ENCODE measurements around the gene GNA15.
"Not testable (repeated sequence)": the region's sequence is repeated elsewhere in the genome, so short reads cannot be mapped to it uniquely, and the experiment has no call there.

Gene GNA15

DNA sequence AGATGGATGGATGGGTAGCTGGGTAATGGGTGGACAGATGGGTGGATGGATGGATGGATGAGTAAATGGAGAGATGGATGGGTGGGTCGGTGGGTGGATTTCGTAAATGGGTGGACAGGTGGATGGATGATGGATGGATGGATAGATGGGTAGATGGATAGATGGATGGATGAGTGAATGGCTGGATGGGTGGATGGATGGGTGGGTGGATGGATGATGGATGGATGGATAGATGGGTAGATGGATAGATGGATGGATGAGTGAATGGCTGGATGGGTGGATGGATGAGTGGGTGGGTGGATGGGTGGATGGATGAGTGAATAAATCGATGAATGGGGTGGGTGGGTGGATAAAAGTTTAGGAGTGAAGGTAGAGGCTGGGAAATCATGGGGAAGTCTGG lies 18.6 kb downstream of the GNA15 start:
- TF ChIP-seq EGR2 (tag by site-specific recombination; IDR thresholded peaks at IDR 0.05; ENCODE audit: low read depth) (peak; percentile 85), ZFHX2 (tag by site-specific recombination; conservative IDR thresholded peaks at IDR 0.05) (peak; percentile 69)
- H3K4me3 ChIP-seq (ENCODE audit: low read depth, low read length); POLR2A ChIA-PET; H3K4me1 ChIP-seq (ENCODE audit: control insufficient read depth, insufficient read depth, low read length); H3K36me3 ChIP-seq (ENCODE audit: control insufficient read depth in 2 of 2, insufficient read depth in 1 of 2, low read length in 2 of 2); H3K27ac ChIP-seq (ENCODE audit: extremely low read depth, low read depth, low read length); H3K9me3 ChIP-seq (ENCODE audit: control insufficient read depth, insufficient read depth, low read depth, low read length): not testable (repeated sequence)
- CTCF ChIA-PET = interaction anchor here (0.5 kb wide), 1 partner anchor 455 kb away, joined by 3 read pairs; no protein-coding TSS in a partner anchor

DNA sequence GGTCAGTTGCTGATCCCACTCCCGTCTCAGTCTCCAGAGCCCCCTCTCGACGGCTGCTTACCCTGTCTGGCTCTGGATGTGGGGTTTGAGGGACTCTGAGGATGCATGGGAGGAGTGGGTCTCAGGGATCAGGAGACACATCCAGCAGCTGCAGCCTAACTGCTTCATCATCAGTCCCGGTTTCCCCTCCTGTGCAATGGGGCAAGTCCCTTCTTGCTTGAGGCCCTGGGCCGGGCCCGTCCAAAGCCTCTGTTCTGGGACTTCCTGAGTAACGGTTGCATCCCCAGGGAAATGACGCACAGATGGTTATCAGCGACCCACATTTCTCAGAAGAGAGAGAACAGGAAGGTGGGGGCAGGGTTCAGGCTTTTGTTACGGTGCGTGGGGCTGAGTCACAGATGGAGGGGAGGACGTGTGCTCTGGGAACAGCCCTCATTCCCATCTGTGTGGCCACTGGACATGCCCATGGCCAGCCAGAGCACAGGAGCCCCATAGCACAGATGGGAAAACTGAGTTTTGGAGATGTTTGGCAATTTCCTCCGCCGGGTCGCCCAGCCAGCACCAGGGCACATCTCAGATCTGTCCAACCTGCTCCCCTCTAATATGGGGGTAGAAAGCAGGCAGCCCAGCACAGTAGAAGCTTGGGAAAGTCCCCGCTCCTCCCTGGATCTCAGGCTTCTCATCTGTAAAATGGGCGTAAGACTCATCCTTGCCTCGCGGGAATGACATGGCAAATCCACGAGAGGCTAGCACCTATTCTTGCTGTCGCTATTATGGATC lies 19.3 kb downstream of the GNA15 start:
- Histone ChIP-seq H3K4me1 (ENCODE audit: control insufficient read depth, insufficient read depth, low read length) (no peaks in the 10 kb centered on the region), H3K9me3 (ENCODE audit: control insufficient read depth, insufficient read depth, low read depth, low read length) (no peaks in the 10 kb centered on the region), H3K27ac (ENCODE audit: extremely low read depth, low read depth, low read length) (no peak overlapping the region), H3K36me3 (ENCODE audit: control insufficient read depth in 2 of 2, insufficient read depth in 1 of 2, low read length in 2 of 2) (no peaks in the 10 kb centered on the region), H3K4me3 (ENCODE audit: low read depth, low read length) (no peak overlapping the region)
- POLR2A ChIA-PET = no interaction called here
- CTCF ChIA-PET = interaction anchor here (0.7 kb wide), 1 partner anchor 244 kb away, joined by 3 read pairs; no protein-coding TSS in a partner anchor
- TF ChIP-seq, protein P1, sequence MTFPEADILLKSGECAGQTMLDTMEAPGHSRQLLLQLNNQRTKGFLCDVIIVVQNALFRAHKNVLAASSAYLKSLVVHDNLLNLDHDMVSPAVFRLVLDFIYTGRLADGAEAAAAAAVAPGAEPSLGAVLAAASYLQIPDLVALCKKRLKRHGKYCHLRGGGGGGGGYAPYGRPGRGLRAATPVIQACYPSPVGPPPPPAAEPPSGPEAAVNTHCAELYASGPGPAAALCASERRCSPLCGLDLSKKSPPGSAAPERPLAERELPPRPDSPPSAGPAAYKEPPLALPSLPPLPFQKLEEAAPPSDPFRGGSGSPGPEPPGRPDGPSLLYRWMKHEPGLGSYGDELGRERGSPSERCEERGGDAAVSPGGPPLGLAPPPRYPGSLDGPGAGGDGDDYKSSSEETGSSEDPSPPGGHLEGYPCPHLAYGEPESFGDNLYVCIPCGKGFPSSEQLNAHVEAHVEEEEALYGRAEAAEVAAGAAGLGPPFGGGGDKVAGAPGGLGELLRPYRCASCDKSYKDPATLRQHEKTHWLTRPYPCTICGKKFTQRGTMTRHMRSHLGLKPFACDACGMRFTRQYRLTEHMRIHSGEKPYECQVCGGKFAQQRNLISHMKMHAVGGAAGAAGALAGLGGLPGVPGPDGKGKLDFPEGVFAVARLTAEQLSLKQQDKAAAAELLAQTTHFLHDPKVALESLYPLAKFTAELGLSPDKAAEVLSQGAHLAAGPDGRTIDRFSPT (tag by site-specific recombination; IDR thresholded peaks at IDR 0.05) = peak; percentile 77; the same call in 1 of the 2 replicates
- TF ChIP-seq ZBTB17 (tag by site-specific recombination; IDR thresholded peaks at IDR 0.05) (no peak), ZNF747 (tag by site-specific recombination; IDR thresholded peaks at IDR 0.05) (no peak), ZFP69B (tag by site-specific recombination; IDR thresholded peaks at IDR 0.05) (no peak), ZNF416 (tag by site-specific recombination; IDR thresholded peaks at IDR 0.05) (no peak), ZNF558 (tag by site-specific recombination; IDR thresholded peaks at IDR 0.05) (0 out of 2 replicates have a peak, but pooled peaks have one; percentile 33), SP3 (tag by site-specific recombination; IDR thresholded peaks at IDR 0.05) (peak; percentile 41), HOXC10 (CRISPR knock-in tag; IDR thresholded peaks at IDR 0.05) (no peak), EGR2 (tag by site-specific recombination; IDR thresholded peaks at IDR 0.05; ENCODE audit: low read depth) (peak; percentile 65; the same call in 1 of the 2 replicates), PRDM1 (tag by site-specific recombination; IDR thresholded peaks at IDR 0.05) (no peak), ZFHX2 (tag by site-specific recombination; conservative IDR thresholded peaks at IDR 0.05) (peak; percentile 66), ZNF768 (tag by site-specific recombination; IDR thresholded peaks at IDR 0.05) (no peak), ZSCAN23 (tag by site-specific recombination; IDR thresholded peaks at IDR 0.05) (0 out of 2 replicates have a peak, but pooled peaks have one; percentile 59), SP2 (tag by site-specific recombination; IDR thresholded peaks at IDR 0.05) (peak; percentile 47)
- TF ChIP-seq, protein P2, sequence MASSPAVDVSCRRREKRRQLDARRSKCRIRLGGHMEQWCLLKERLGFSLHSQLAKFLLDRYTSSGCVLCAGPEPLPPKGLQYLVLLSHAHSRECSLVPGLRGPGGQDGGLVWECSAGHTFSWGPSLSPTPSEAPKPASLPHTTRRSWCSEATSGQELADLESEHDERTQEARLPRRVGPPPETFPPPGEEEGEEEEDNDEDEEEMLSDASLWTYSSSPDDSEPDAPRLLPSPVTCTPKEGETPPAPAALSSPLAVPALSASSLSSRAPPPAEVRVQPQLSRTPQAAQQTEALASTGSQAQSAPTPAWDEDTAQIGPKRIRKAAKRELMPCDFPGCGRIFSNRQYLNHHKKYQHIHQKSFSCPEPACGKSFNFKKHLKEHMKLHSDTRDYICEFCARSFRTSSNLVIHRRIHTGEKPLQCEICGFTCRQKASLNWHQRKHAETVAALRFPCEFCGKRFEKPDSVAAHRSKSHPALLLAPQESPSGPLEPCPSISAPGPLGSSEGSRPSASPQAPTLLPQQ (tag by site-specific recombination; IDR thresholded peaks at IDR 0.05) = peak; percentile 64; the same call in 1 of the 2 replicates
- TF ChIP-seq, protein P3, sequence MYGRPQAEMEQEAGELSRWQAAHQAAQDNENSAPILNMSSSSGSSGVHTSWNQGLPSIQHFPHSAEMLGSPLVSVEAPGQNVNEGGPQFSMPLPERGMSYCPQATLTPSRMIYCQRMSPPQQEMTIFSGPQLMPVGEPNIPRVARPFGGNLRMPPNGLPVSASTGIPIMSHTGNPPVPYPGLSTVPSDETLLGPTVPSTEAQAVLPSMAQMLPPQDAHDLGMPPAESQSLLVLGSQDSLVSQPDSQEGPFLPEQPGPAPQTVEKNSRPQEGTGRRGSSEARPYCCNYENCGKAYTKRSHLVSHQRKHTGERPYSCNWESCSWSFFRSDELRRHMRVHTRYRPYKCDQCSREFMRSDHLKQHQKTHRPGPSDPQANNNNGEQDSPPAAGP (tag by site-specific recombination; IDR thresholded peaks at IDR 0.05) = peak; percentile 90; the same call in 1 of the 2 replicates
- TF ChIP-seq, protein P4, sequence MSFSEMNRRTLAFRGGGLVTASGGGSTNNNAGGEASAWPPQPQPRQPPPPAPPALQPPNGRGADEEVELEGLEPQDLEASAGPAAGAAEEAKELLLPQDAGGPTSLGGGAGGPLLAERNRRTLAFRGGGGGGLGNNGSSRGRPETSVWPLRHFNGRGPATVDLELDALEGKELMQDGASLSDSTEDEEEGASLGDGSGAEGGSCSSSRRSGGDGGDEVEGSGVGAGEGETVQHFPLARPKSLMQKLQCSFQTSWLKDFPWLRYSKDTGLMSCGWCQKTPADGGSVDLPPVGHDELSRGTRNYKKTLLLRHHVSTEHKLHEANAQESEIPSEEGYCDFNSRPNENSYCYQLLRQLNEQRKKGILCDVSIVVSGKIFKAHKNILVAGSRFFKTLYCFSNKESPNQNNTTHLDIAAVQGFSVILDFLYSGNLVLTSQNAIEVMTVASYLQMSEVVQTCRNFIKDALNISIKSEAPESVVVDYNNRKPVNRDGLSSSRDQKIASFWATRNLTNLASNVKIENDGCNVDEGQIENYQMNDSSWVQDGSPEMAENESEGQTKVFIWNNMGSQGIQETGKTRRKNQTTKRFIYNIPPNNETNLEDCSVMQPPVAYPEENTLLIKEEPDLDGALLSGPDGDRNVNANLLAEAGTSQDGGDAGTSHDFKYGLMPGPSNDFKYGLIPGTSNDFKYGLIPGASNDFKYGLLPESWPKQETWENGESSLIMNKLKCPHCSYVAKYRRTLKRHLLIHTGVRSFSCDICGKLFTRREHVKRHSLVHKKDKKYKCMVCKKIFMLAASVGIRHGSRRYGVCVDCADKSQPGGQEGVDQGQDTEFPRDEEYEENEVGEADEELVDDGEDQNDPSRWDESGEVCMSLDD (tag by site-specific recombination; IDR thresholded peaks at IDR 0.05) = 0 out of 2 replicates have a peak, but pooled peaks have one; percentile 41
- TF ChIP-seq, protein P5, sequence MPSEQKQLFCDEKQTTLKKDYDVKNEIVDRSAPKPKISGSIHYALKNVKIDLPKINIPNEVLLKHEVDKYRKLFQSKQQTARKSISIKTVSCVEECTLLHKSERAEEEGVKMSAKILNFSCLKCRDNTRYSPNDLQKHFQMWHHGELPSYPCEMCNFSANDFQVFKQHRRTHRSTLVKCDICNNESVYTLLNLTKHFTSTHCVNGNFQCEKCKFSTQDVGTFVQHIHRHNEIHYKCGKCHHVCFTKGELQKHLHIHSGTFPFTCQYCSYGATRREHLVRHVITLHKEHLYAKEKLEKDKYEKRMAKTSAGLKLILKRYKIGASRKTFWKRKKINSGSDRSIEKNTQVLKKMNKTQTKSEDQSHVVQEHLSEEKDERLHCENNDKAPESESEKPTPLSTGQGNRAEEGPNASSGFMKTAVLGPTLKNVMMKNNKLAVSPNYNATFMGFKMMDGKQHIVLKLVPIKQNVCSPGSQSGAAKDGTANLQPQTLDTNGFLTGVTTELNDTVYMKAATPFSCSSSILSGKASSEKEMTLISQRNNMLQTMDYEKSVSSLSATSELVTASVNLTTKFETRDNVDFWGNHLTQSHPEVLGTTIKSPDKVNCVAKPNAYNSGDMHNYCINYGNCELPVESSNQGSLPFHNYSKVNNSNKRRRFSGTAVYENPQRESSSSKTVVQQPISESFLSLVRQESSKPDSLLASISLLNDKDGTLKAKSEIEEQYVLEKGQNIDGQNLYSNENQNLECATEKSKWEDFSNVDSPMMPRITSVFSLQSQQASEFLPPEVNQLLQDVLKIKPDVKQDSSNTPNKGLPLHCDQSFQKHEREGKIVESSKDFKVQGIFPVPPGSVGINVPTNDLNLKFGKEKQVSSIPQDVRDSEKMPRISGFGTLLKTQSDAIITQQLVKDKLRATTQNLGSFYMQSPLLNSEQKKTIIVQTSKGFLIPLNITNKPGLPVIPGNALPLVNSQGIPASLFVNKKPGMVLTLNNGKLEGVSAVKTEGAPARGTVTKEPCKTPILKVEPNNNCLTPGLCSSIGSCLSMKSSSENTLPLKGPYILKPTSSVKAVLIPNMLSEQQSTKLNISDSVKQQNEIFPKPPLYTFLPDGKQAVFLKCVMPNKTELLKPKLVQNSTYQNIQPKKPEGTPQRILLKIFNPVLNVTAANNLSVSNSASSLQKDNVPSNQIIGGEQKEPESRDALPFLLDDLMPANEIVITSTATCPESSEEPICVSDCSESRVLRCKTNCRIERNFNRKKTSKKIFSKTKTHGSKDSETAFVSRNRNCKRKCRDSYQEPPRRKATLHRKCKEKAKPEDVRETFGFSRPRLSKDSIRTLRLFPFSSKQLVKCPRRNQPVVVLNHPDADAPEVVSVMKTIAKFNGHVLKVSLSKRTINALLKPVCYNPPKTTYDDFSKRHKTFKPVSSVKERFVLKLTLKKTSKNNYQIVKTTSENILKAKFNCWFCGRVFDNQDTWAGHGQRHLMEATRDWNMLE (tag by site-specific recombination; conservative IDR thresholded peaks at IDR 0.05; ENCODE audit: low read depth) = 0 out of 2 replicates have a peak, but pooled peaks have one; percentile 34
- TF ChIP-seq, protein P6, sequence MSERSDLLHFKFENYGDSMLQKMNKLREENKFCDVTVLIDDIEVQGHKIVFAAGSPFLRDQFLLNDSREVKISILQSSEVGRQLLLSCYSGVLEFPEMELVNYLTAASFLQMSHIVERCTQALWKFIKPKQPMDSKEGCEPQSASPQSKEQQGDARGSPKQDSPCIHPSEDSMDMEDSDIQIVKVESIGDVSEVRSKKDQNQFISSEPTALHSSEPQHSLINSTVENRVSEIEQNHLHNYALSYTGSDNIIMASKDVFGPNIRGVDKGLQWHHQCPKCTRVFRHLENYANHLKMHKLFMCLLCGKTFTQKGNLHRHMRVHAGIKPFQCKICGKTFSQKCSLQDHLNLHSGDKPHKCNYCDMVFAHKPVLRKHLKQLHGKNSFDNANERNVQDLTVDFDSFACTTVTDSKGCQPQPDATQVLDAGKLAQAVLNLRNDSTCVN (tag by site-specific recombination; optimal IDR thresholded peaks at IDR 0.05) = no peak
